ENCODE results near the gene PLEKHA1.

The PLEKHA1 gene

GRCh38 chr10:122422266-122422989 is 47.9 kb downstream of the PLEKHA1 start:
- DNase-seq (ENCODE audit: low read depth), result no peak

GRCh38 chr10:122424059-122424458 is 49.6 kb downstream of the PLEKHA1 start:
- DNase-seq (ENCODE audit: low read depth), result no peak

- no peak for DNase-seq (ENCODE audit: low read depth)
Observed at GRCh38 chr10:122426829-122427228, 52.3 kb downstream of the PLEKHA1 start.

- DNase-seq (ENCODE audit: low read depth), result no peak
Observed at GRCh38 chr10:122427280-122427679, 52.8 kb downstream of the PLEKHA1 start.

GRCh38 chr10:122435212-122435827 is 60.8 kb downstream of the PLEKHA1 start:
- DNase-seq (ENCODE audit: low read depth), result peak; percentile 4

GRCh38 chr10:122441961-122442360 is 67.5 kb downstream of the PLEKHA1 start:
- no peak for DNase-seq (ENCODE audit: low read depth)

GRCh38 chr10:122445469-122445868 is 71.0 kb downstream of the PLEKHA1 start:
- no peak for DNase-seq (ENCODE audit: low read depth)

GRCh38 chr10:122445904-122446303 is 71.4 kb downstream of the PLEKHA1 start:
- no peak for DNase-seq (ENCODE audit: low read depth)

GRCh38 chr10:122446668-122447423 is 72.3 kb downstream of the PLEKHA1 start:
- DNase-seq (ENCODE audit: low read depth), result no peak

GRCh38 chr10:122448600-122448999 is 74.1 kb downstream of the PLEKHA1 start:
- DNase-seq (ENCODE audit: low read depth), result no peak

- DNase-seq (ENCODE audit: low read depth), result no peak
Observed at GRCh38 chr10:122449153-122449552, 74.6 kb downstream of the PLEKHA1 start.

GRCh38 chr10:122450353-122450990 is 76.0 kb downstream of the PLEKHA1 start:
- DNase-seq (ENCODE audit: low read depth), result no peak

- no peak for DNase-seq (ENCODE audit: low read depth)
Observed at GRCh38 chr10:122454071-122454470, 79.6 kb downstream of the PLEKHA1 start.

GRCh38 chr10:122454603-122455080 is 80.1 kb downstream of the PLEKHA1 start, which contains the start of gene ARMS2:
Gene ARMS2, plus strand, starts transcription at chr10:122454653. Its CDS starts 75 bp downstream, at chr10:122454728.
- no peak for DNase-seq (ENCODE audit: low read depth)

GRCh38 chr10:122455376-122456079 is 81.0 kb downstream of the PLEKHA1 start:
- no peak for DNase-seq (ENCODE audit: low read depth)

GRCh38 chr10:122457934-122458333 is 83.4 kb downstream of the PLEKHA1 start:
- no peak for DNase-seq (ENCODE audit: low read depth)

GRCh38 chr10:122458693-122459092 is 84.2 kb downstream of the PLEKHA1 start:
- DNase-seq (ENCODE audit: low read depth), result no peak

- no peak for DNase-seq (ENCODE audit: low read depth)
Observed at GRCh38 chr10:122459561-122460273, 85.2 kb downstream of the PLEKHA1 start.

GRCh38 chr10:122460891-122461293 is 86.4 kb downstream of the PLEKHA1 start:
- no peak for DNase-seq (ENCODE audit: low read depth)

- DNase-seq (ENCODE audit: low read depth), result no peak
Observed at GRCh38 chr10:122461367-122461728, 86.8 kb downstream of the PLEKHA1 start, which contains the start of gene HTRA1. Gene HTRA1, plus strand, starts transcription at chr10:122461553. Its CDS starts 100 bp downstream, at chr10:122461653.
